Mononuclear cell (primary cell): Measurements from ENCODE around the gene PAF1. TPM values are rescaled to one million over a fixed set of nuclear protein-coding genes. Genes with fewer than 3 reads are reported as not detected.
A peak's percentile ranks its signal among the peaks of the same experiment; 100 is the strongest.

Experiments
- H3K27me3 ChIP-seq: 2 replicates; pipeline ENCODE4 v1.6.0; 2011; ENCODE audit warnings: low read length, control low read depth; ENCODE audit not compliant: insufficient read depth
- H3K4me1 ChIP-seq: 2 replicates; pipeline ENCODE4 v1.5.1; 2011; ENCODE audit warnings: mild to moderate bottlenecking, low read length, control low read depth; ENCODE audit not compliant: insufficient read depth
- H3K4me3 ChIP-seq: 2 replicates; pipeline ENCODE4 v1.5.1; 2011; ENCODE audit warnings: mild to moderate bottlenecking, low read length, moderate library complexity
- H3K9me3 ChIP-seq: 2 replicates; pipeline ENCODE4 v1.5.1; 2011; ENCODE audit warnings: low read depth, mild to moderate bottlenecking, control low read depth, low read length
- total RNA-seq: library from RNA; depleted of rRNA; stranded (reverse); fragments of >200 nt; gene quantifications from one replicate; pipeline ENCODE4 v1.2.3, GENCODE V29; 2012

PAF1 gene
- total RNA-seq, 1 donor: 26.1 TPM

GRCh38 chr19:39424934-39425333 is 34.0 kb upstream of the PAF1 start:
- Histone ChIP-seq H3K4me1 (no peaks in the 10 kb centered on the region), H3K4me3 (no peak overlapping the region), H3K9me3 (no peaks in the 10 kb centered on the region), H3K27me3 (no peaks in the 10 kb centered on the region)

DNA sequence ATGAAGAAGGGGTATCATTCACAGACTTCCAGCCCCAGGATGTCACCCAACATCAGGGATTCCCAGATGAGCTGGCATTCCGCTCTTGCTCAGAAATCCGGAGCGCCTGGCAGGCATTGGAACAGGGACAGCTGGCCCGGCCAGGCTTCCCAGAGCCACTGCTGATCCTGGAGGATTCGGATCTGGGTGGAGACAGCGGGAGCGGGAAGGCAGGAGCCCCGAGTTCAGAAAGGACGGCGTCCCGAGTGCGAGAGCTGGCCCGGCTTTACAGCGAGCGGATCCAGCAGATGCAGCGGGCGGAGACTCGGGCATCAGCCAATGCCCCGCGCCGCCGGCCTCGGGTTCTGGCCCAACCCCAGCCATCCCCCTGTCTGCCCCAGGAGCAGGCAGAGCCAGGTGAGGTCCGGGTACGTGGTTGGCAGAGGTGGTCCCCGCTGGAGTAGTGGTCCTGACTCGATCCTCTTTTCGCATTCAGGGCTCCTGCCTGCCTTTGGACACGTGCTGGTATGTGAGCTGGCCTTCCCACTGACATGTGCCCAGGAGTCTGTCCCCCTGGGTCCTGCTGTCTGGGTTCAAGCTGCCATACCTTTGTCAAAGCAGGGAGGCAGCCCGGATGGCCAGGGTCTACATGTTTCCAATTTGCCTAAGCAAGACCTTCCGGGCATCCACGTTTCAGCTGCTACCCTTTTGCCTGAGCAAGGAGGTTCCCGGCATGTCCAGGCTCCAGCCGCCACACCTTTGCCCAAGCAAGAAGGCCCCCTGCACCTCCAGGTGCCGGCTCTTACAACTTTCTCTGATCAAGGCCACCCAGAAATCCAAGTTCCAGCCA is 32.6 kb upstream of the PAF1 start:
- Histone ChIP-seq H3K9me3 (no peaks in the 10 kb centered on the region), H3K4me3 (no peak overlapping the region), H3K27me3 (no peaks in the 10 kb centered on the region), H3K4me1 (no peaks in the 10 kb centered on the region)

DNA sequence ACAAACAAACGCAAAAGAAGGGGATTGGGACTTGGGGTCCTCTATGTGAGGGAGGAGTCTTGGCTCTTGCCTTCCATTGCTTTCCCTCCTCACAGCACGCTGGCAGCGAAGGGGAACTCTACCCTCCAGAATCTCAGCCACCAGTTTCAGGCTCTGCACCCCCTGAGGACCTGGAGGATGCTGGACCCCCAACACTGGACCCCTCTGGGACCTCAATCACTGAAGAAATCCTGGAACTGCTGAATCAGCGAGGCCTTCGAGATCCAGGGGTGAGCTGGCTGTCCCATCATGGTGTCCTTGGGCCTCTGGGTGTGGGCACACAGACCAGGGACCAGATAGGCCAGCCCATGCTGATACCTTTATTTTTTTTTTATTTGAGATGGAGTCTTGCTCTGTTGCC is 31.1 kb upstream of the PAF1 start:
- Histone ChIP-seq H3K9me3 (no peaks in the 10 kb centered on the region), H3K4me1 (no peaks in the 10 kb centered on the region), H3K27me3 (no peaks in the 10 kb centered on the region), H3K4me3 (no peak overlapping the region)

GRCh38 chr19:39420769-39421168 is 29.9 kb upstream of the PAF1 start:
- H3K4me3 ChIP-seq: no peak overlapping the region
- no peaks in the 10 kb centered on the region for H3K27me3 ChIP-seq
- no peaks in the 10 kb centered on the region for H3K9me3 ChIP-seq
- H3K4me1 ChIP-seq: no peaks in the 10 kb centered on the region

DNA sequence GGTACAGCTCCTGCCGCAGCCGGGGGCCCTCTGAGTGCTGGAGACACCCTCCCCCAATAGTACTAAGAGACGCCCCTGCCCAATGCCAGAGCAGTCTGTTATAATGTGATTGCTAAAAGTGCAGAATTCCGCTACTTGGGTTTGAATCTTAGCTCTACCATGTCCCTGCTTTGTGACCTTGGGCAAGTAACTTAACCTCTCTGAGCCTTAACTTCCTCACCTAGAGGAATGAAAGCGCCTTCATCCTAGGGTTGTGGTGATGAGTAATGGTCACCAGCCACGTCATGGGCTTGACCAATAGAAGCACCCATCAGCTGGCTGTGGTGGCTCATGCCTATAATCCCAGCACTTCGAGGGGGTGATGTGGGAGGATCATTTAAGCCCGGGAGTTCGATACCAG is 28.1 kb upstream of the PAF1 start:
- Histone ChIP-seq H3K9me3 (no peaks in the 10 kb centered on the region), H3K27me3 (no peaks in the 10 kb centered on the region), H3K4me1 (peaks cover 5% of the 10 kb centered on the region), H3K4me3 (no peak overlapping the region)

DNA sequence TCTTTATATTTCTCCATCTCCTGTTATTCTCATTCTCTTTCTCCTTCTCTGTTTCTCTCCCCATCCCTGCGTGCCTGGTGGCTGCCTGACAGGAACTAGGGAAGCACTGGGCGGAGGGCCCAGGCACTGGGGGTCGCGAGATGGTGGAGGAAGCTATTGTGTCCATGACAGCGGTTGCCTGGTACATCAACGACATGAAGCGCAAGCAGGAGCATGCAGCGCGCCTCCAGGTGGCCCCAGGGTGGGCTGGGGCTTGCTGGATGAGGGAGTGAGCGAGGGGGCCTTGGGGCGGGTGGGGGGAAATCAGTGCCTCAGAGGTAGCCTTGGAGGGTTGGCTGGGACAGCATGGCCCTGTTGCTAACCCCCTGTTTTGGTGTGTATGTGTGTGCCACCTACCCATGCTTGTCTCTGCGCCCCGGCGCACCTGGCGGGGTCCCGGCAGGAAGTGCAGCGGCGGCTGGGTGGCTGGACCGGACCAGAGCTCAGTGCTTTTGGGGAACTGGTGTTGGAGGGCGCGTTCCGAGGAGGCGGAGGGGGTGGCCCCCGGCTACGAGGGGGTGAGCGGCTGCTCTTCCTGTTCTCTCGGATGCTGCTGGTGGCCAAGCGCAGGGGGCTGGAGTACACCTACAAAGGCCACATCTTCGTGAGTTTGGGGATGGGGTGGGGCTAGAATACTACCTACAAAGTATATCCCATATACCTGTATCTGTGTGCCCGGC is 26.7 kb upstream of the PAF1 start:
- Histone ChIP-seq H3K27me3 (no peaks in the 10 kb centered on the region), H3K9me3 (no peaks in the 10 kb centered on the region), H3K4me3 (no peak overlapping the region), H3K4me1 (peaks cover 10% of the 10 kb centered on the region)

DNA sequence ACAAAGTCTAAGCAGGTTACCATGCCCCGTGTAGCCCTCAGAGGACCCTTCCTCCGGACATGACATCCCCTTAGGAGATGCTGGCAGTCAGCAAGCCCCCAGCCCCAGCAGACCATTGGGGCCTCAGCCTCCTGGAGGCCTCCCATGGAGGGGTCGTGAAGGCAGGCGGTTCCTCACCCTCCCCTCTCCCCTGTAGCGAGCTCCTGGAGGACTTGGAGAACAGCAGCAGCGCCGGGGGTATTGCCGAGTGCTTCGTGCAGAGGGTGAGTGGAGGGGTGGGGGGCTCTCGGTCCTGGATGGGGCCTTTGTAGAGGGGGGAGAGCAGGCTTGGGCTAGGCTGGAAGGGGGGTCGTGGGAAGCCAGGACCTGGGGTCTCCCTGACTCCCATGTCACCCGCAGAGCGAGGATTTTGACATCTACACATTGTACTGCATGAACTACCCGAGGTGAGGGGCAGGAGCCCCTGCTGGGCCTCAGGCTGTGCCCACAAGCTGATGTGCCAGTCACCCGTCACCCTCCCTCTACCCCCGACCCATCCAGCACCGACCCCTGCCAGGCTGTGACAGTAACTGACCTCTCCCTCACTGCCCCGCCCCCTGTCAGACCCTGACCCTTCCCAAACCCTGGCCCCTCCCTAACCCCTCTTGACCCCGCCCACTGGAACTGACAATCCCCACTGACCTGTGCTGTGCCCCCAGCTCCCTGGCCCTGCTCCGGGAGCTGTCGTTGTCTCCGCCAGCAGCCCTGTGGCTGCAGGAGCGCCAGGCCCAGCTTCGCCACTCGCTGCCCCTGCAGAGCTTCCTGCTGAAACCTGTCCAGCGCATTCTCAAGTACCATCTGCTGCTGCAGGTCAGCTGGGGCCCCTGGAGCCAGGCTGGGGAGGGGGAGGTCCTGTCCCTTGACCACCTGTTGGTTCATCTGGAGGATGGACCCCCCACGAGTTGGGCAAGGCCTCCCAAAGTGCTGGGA is 25.5 kb upstream of the PAF1 start:
- H3K27me3 ChIP-seq: no peaks in the 10 kb centered on the region
- peaks cover 14% of the 10 kb centered on the region for H3K4me1 ChIP-seq
- H3K9me3 ChIP-seq: no peaks in the 10 kb centered on the region
- no peak overlapping the region for H3K4me3 ChIP-seq

DNA sequence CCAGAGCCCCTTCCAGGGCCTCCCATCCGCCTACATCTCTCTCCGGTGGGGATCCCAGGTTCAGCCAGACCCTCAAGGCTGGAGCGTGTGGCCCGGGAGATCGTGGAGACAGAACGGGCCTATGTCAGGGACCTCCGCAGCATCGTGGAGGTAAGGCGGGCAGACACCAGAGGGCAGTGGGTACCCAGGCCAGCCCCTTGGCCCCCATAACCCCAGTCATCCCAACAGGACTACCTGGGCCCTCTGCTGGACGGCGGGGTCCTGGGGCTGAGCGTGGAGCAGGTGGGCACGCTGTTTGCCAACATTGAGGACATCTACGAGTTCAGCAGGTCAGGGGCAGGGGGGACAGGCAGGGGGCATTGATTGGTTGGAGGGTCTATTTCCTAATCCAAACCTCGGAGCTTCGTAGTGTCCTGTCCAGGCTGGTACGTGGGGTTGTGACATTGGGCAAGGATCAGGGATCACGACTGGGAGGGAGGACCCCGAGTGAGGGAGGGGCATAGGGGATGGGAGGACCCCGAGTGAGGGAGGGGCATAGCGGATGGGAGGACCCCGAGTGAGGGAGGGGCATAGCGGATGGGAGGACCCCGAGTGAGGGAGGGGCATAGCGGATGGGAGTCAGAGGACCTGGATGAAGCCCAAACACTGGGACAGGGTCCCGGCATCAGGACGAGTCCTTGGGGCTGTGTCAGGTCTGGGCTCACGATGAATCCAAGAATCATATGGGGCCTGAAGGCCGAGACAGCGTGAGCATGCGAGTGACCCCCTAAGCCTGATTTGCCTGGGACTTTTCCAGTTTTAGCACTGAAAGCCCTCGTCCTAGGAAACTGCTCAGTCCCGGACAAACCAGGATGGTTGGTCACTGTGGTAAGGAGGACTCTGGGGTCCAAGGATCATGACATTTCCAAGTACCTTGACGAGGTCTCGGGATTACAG is 24.5 kb upstream of the PAF1 start:
- Histone ChIP-seq H3K4me3 (no peak overlapping the region), H3K9me3 (no peaks in the 10 kb centered on the region), H3K27me3 (no peaks in the 10 kb centered on the region), H3K4me1 (peaks cover 25% of the 10 kb centered on the region)

- H3K4me3 ChIP-seq: no peak overlapping the region
- no peaks in the 10 kb centered on the region for H3K27me3 ChIP-seq
- H3K9me3 ChIP-seq: no peaks in the 10 kb centered on the region
These were observed 23.2 kb upstream of the PAF1 start for GRCh38 chr19:39413911-39414608.

DNA sequence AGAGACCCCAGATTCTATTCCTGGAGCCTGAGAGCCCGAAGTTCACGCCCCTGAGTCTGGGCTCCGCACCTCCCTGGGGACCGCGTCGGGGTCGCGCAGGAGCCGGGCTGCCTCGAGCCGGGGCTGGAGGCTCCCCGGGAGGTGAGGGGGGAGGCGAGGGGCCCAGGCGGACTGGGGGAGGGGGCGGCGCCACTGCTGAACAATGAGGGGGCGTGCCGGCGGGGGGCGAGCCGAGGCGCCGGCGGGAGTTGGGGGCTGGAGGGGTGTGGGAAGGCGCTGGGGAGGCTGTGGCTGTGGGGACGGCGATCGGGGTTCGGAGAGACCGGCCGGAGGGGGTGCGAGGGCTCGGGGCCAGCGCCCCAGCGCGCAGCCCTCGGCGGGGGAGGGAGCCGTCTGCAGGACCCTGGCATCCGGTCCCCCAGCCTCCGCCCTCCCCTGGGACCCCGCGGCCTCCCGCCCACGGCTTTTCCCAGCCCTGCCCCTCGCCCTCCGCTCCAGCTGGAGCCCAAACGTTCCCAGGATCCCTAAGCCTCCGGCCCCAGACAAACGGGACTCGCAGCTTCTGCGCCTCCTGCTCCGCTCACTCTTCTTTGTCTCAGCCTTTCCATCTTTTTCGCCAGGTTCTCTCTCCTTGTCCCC is 22.5 kb upstream of the PAF1 start:
- H3K9me3 ChIP-seq: no peaks in the 10 kb centered on the region
- peaks cover 33% of the 10 kb centered on the region for H3K4me1 ChIP-seq
- peak overlapping the region; percentile 100 for H3K4me3 ChIP-seq
- H3K27me3 ChIP-seq: no peaks in the 10 kb centered on the region

More at GRCh38 chr19:39413911-39414608, 23.2 kb upstream of the PAF1 start:
- H3K4me1 ChIP-seq: peaks cover 27% of the 10 kb centered on the region

GRCh38 chr19:39412867-39413271 is 22.0 kb upstream of the PAF1 start:
- Histone ChIP-seq H3K4me3 (peak overlapping the region; percentile 100), H3K4me1 (peaks cover 35% of the 10 kb centered on the region), H3K27me3 (no peaks in the 10 kb centered on the region), H3K9me3 (no peaks in the 10 kb centered on the region)

GRCh38 chr19:39412100-39412866 is 21.4 kb upstream of the PAF1 start, which contains the start of gene PLEKHG2:
PLEKHG2 (plus strand) TSS chr19:39412669; CDS start chr19:39414087, 1,418 bp downstream.
- H3K9me3 ChIP-seq: no peaks in the 10 kb centered on the region
- H3K4me3 ChIP-seq: peak within 1 kb of the TSS; percentile 100
- H3K4me1 ChIP-seq: peaks cover 35% of the 10 kb centered on the region

DNA sequence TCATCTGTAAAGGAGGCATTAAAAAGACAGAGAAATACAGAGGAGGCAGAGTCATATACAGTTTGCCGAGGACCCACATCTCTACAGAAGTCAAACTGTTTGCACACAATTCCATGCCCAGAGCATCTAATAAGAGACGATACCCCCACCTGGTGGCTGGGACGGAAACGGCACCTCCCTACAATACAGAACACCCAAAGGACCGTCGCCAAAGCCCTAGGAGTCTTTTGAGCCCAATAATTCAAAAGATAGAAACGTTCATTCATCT is 20.9 kb upstream of the PAF1 start:
- Histone ChIP-seq H3K4me3 (peak overlapping the region; percentile 100), H3K9me3 (no peaks in the 10 kb centered on the region), H3K4me1 (peaks cover 35% of the 10 kb centered on the region), H3K27me3 (no peaks in the 10 kb centered on the region)

More at GRCh38 chr19:39412100-39412866, 21.4 kb upstream of the PAF1 start, which contains the start of gene PLEKHG2:
- H3K27me3 ChIP-seq: no peaks in the 10 kb centered on the region
